GM13977 (cell line): Measurements from ENCODE around the gene PRMT2.

ENCODE experiments used
- DNase-seq: peaks from one replicate; pipeline ENCODE4 v3.0.0; 2012; ENCODE audit warnings: low spot score
- in situ Hi-C: fragments of 300-500 bp; cut with MboI; formaldehyde crosslinking; loops from one replicate; pipeline ENCODE4 v1.12.0; 2022; ENCODE audit warnings: low sequenced_read_pairs, low pct_unique_long_range_greater_than_20kb, mixed read lengths, inconsistent platforms; ENCODE audit not compliant: unreplicated experiment
- TF ChIP-seq, protein P1 (sequence below): IDR thresholded peaks from 2 replicates; pipeline ENCODE4 v1.5.1; 2012; ENCODE audit warnings: mild to moderate bottlenecking, control low read depth; ENCODE audit not compliant: insufficient read depth; ENCODE audit errors: extremely low read depth, missing control alignments

The PRMT2 gene

DNA sequence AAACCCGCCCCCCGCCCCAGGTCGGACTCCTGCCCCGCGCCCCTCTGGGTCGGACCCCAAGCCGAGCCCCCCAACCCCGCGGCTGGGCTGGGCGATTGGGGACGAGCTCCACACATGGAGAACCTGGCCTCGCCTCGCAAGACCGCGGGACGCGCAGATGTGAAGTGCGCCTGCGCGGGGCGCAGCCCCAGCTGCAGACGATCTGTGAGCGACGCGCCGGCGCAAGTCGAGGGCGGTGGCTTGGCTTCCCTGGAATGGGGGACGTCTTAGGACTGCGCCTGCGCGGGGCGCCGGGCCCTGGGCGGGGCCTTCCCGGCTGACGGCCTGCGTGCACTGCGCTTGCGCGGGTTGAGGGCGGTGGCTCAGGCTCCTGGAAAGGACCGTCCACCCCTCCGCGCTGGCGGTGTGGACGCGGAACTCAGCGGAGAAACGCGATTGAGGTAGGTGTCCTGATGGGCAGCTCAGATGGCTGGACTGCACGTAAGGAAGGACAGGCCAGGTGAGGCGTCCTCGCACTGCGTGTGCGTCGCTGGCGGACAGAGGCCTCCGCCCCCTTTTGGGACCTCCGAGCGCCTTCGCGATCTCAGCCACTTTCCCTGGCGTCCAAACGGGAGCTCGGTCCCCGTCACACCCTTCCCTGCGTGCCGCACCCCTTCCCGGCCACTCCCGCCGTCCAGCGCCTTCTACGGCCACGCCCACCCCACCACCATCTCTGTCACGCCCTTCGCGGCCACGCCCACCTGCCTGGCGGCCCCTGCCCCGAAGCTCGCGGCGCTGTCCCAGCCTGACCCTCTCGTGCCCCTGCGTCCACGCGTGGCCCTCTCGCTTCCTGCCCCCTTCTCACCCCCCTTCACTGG lies at the start of gene PRMT2:
Gene PRMT2, plus strand, starts transcription at position 351 of the 857 bp plus-strand sequence. CDS start 1,278 bp downstream, outside the sequence.
- in situ Hi-C loops, result no loop called here
- peak; percentile 100 for DNase-seq
- TF ChIP-seq, protein P1, sequence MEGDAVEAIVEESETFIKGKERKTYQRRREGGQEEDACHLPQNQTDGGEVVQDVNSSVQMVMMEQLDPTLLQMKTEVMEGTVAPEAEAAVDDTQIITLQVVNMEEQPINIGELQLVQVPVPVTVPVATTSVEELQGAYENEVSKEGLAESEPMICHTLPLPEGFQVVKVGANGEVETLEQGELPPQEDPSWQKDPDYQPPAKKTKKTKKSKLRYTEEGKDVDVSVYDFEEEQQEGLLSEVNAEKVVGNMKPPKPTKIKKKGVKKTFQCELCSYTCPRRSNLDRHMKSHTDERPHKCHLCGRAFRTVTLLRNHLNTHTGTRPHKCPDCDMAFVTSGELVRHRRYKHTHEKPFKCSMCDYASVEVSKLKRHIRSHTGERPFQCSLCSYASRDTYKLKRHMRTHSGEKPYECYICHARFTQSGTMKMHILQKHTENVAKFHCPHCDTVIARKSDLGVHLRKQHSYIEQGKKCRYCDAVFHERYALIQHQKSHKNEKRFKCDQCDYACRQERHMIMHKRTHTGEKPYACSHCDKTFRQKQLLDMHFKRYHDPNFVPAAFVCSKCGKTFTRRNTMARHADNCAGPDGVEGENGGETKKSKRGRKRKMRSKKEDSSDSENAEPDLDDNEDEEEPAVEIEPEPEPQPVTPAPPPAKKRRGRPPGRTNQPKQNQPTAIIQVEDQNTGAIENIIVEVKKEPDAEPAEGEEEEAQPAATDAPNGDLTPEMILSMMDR, result no peak

DNA sequence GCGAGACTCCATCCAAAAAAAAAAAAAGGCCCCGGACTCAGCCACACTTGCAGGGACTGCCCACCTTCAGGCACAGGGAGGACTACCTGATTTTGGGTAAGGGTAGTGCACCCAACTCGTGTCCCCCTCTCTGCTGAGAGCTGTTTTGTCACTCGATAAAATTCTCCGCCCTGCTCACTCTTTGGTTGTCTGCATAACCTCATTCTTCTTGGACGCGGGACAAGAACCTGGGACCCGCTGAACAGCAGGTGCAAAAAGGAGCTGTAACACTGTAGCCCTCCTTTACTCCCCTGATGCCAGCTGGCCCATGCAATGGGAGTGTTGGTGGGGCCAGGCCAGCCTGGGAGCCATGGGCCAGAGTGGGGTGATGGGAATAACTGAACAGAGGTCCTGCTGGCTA lies 41.2 kb upstream of the PRMT2 start:
- no peak for DNase-seq
- TF ChIP-seq, protein P1, result no peak
- in situ Hi-C loops, result no loop called here

DNA sequence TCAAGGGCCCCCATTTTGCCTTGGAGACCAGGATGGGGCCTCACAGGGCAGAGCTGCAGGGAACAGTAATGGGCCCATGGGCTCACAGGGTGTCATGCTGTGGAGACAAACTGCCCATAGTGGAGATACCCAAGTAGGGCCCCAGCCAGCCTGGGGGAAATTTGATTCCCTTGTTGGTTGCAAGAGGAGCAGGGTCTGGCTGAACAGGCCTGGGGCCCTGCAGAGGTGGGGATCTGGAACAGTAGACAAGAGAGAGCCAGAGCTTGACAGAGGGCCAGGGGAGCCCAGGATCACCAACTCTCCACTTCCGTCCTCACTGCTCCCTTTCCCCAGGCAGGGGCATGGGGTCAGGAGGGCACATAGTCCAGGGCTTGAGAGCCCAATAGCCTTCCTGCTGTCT lies 39.3 kb upstream of the PRMT2 start:
- in situ Hi-C loops, result no loop called here
- TF ChIP-seq, protein P1, result no peak
- peak; percentile 9 for DNase-seq

DNA sequence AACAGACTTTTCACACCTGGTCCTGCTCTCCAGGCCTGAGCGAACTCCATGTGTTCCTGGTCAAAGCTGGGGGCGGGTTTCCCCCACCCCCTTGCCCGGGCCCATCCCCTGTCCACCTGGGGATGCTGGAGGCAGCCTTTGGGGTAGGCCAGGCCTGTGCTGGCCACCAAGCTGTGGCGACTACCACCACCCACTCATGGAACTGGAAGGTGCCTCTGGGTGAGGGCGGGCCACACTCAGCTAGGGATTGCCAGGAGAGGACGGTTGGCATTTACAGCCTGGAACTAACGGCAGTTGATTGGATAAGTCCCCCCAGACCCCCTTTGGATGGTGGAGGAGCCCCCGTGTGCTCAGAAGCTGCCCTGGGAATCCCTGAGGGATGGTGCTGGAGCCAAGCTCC lies 38.4 kb upstream of the PRMT2 start:
- peak; percentile 16 for DNase-seq
- TF ChIP-seq, protein P1, result no peak
- in situ Hi-C loops, result no loop called here

DNA sequence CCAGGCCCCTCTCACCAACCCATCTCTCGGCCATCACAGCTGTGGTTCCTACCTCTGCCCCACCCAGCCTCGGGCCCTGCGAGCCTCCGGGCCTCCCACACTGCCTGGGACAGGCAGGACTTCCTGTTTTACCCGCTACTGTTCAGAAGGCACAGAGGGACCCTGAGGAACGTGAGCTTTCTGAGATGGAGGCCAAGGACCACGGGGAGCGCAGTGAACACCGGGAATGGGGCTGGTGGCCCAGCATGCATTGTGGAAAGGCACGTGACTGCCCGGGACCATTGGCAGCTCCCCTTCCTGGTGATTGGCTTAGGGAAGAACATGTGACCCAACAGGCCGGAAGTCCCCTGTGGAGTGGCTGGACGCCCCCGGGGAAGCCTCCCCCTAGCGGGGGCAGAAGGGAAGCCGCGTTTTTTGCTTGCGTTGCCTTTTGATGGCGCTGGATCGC lies 37.6 kb upstream of the PRMT2 start:
- TF ChIP-seq, protein P1, result no peak
- DNase-seq, result peak; percentile 15
- in situ Hi-C loops, result no loop called here

DNA sequence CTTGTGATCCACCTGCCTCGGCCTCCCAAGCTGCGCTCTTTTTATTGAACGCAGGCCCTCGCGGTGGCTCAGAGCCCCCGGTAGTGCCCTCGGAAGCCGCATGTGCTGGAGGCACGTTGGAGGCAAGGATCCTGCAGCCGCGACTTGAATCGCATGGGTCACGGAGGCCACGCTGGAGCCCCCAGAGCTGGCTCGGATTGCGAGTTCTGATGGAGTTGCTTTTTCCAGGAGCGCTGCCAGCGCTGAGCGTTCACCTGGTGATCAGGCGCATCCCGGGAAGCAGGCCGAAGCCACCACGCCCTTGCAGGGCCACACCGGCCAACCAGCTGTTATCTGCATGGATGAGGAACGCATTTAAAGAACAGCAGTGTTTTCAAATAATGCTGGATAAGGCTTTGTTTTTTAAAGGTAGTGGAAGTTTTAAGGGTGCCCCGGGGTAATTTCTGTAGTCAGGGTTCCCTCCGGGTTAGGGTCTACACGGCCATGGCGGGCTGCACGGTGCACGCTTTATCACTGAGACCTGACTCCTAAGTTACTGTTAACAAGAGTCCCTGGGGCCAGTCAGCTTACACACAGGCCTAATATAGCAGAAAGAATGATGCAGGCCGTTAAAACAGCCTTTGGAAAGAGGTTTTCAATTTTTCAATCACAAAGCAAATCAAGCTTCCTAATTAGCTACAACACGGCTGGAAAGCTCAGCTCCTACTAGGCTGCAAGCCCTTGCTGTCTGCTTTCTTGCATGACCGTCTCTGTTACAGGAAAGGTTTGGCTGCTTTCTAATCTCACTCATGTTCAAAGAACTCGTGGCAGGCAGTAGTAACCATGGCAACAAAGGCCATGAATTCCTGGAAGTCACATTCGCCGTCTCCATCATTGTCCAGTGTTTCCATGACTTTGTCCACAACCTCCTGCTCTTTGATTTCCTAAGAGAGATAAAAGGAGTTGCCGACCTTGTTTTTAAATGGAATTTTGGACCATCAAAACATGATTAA lies 36.6 kb upstream of the PRMT2 start:
- TF ChIP-seq, protein P1, result no peak
- in situ Hi-C loops, result no loop called here
- peak; percentile 15 for DNase-seq
